K562 (cell line): ENCODE data around the gene MRPL55. TPM values are rescaled to one million over a fixed set of nuclear protein-coding genes. Genes with fewer than 3 reads are reported as not detected.
A peak's percentile ranks its signal among the peaks of the same experiment; 100 is the strongest.

Experiments
- C11orf30 ChIP-seq: fragments of 450-650 bp; IDR thresholded peaks from 2 replicates; pipeline ENCODE4 v1.6.1; 2016; ENCODE audit warnings: low read depth, mild to moderate bottlenecking
- CSDE1 ChIP-seq, 2 experiments: fragments of 450-650 bp; IDR thresholded peaks; 2 replicates each; pipeline ENCODE4 v1.6.1; 2016; ENCODE audit warnings: mild to moderate bottlenecking in 1 of 2
- ESRRA ChIP-seq: fragments of 450-650 bp; IDR thresholded peaks from 2 replicates; pipeline ENCODE4 v1.6.1; 2014; ENCODE audit warnings: low read depth, mild to moderate bottlenecking, moderate library complexity, borderline replicate concordance
- HDAC1 ChIP-seq, 2 experiments: fragments of 450-650 bp; IDR thresholded peaks; 2 replicates each; pipeline ENCODE4 v1.6.1; 2016 to 2017; ENCODE audit warnings: inconsistent platforms in 1 of 2, mild to moderate bottlenecking in 1 of 2, moderate library complexity in 1 of 2
- NR3C1 ChIP-seq: sonication (generic); formaldehyde crosslinking; IDR thresholded peaks from 2 replicates; pipeline ENCODE4 v1.8.1; 2022; ENCODE audit warnings: missing genetic modification reagents
- POLR3G ChIP-seq: IDR thresholded peaks from 2 replicates; pipeline ENCODE4 v1.6.1; 2011; ENCODE audit not compliant: insufficient read length, insufficient replicate concordance; ENCODE audit errors: extremely low read depth
- RFX5 ChIP-seq: IDR thresholded peaks from 2 replicates; pipeline ENCODE4 v1.6.1; 2011; ENCODE audit warnings: low read depth, mild to moderate bottlenecking, improper control_type of control experiment, low read length
- TRIM24 ChIP-seq, 2 experiments: fragments of 450-650 bp; IDR thresholded peaks; 2 replicates each; pipeline ENCODE4 v1.6.1; 2016
- ZBTB40 ChIP-seq, 2 experiments: fragments of 450-650 bp in 1 of 2; sonication (generic) in 1 of 2; formaldehyde crosslinking in 1 of 2; IDR thresholded peaks; 2 replicates each; pipeline versions ENCODE4 v1.7.1 to v1.9.0; 2016 to 2022; ENCODE audit warnings: inconsistent platforms in 1 of 2, mild to moderate bottlenecking in 1 of 2, missing genetic modification reagents in 1 of 2
- ZNF696 ChIP-seq: fragments of 250-450 bp; sonication (Bioruptor Pico); conservative IDR thresholded peaks from 2 replicates; pipeline ENCODE4 v1.4.0; 2020; ENCODE audit warnings: mild to moderate bottlenecking, moderate library complexity
- polyA plus RNA-seq, 8 experiments: library from polyadenylated mRNA; depleted of rRNA in 4 of 8; stranded (reverse) in 5 of 8; unstranded in 3 of 8; fragments of >200 nt; fragmentation: Nextera tagmentation in 2 of 8; fragmentation: Illumina TruSeq in 1 of 8; extraction: Ambion mirVana in 2 of 8; extraction: Trizol in 1 of 8; gene quantifications; 2 replicates each; pipeline versions ENCODE4 v1.2.1 to v1.2.3, GENCODE V29; 2011 to 2014; ENCODE audit warnings: inconsistent platforms in 1 of 8, missing spikeins in 1 of 8
- total RNA-seq, 7 experiments: library from RNA; depleted of rRNA in 6 of 7; stranded (reverse); fragments of >200 nt in 6 of 7; fragmentation: Illumina TruSeq in 2 of 7; extraction: Trizol in 2 of 7; gene quantifications; 2 replicates each; pipeline versions ENCODE4 v1.2.1 to v1.2.3, GENCODE V29; 2011 to 2021; ENCODE audit warnings: low replicate concordance in 1 of 7
- TF ChIP-seq, protein P1 (sequence below): fragments of 450-650 bp; IDR thresholded peaks from 2 replicates; pipeline ENCODE4 v1.6.1; 2016
- TF ChIP-seq, protein P2 (sequence below): fragments of 250-450 bp; sonication (Bioruptor Pico); IDR thresholded peaks from 2 replicates; pipeline ENCODE4 v1.5.0; 2021

Gene MRPL55
- total and polyA plus RNA-seq, 9 of the 15 experiments (the other 6 are each of a cell fraction or from before 2014, with no cell fraction given) = 34.9 to 228 (median 81.0) TPM

GRCh38 chr1:228139931-228140723 is 31.0 kb upstream of the MRPL55 start, which contains the start of gene GUK1 (continued):
- TF ChIP-seq ZBTB40 (IDR thresholded peaks at IDR 0.05) (peak; percentile 83), ZBTB40 (CRISPR knock-in tag; IDR thresholded peaks at IDR 0.05) (no peak), C11orf30 (peak; percentile 87), POLR3G (no peak), NR3C1 (CRISPR knock-in tag) (no peak), RFX5 (no peak), HDAC1 (IDR thresholded peaks at IDR 0.05) (peak in 1 of 2 experiments; percentile 93; a peak in 2 of 4 replicates), ZNF696 (no peak), TRIM24 (IDR thresholded peaks at IDR 0.05) (peak in 1 of 2 experiments; percentile 65; a peak in 2 of 4 replicates), CSDE1 (IDR thresholded peaks at IDR 0.05) (no peak; a peak in 1 of 4 replicates), ESRRA (peak; percentile 93)
- TF ChIP-seq, protein P1, sequence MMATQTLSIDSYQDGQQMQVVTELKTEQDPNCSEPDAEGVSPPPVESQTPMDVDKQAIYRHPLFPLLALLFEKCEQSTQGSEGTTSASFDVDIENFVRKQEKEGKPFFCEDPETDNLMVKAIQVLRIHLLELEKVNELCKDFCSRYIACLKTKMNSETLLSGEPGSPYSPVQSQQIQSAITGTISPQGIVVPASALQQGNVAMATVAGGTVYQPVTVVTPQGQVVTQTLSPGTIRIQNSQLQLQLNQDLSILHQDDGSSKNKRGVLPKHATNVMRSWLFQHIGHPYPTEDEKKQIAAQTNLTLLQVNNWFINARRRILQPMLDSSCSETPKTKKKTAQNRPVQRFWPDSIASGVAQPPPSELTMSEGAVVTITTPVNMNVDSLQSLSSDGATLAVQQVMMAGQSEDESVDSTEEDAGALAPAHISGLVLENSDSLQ = peak; percentile 99
- TF ChIP-seq, protein P2, sequence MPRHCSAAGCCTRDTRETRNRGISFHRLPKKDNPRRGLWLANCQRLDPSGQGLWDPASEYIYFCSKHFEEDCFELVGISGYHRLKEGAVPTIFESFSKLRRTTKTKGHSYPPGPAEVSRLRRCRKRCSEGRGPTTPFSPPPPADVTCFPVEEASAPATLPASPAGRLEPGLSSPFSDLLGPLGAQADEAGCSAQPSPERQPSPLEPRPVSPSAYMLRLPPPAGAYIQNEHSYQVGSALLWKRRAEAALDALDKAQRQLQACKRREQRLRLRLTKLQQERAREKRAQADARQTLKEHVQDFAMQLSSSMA = peak; percentile 90; the same call in 1 of the 2 replicates
